ENCODE data around the gene MAGEB2.

GRCh38 chrX:30253257-30253656 lies 37.9 kb downstream of the MAGEB2 start:
- no peak for TF ChIP-seq ZNF565 (CRISPR knock-in tag; conservative IDR thresholded peaks at IDR 0.05; ENCODE audit: low read depth)
- no peak for TF ChIP-seq ZNF8 (CRISPR knock-in tag; IDR thresholded peaks at IDR 0.05)
- no peak for TF ChIP-seq ARNTL (CRISPR knock-in tag; IDR thresholded peaks at IDR 0.05; ENCODE audit: borderline replicate concordance, low read depth)

Data from SK-N-SH treated with all-trans-retinoic acid at 6 μM for 48 hours (cell line).